GM12892 (cell line): ENCODE results near the gene FAM81A.

Source experiments
- POLR2A ChIP-seq: IDR thresholded peaks from 2 replicates; pipeline ENCODE4 v1.6.1; 2011; ENCODE audit warnings: low read depth, low read length, control low read depth
- POLR2AphosphoS5 ChIP-seq: IDR thresholded peaks from 2 replicates; pipeline ENCODE4 v1.6.1; 2011; ENCODE audit warnings: low read depth, low read length, control low read depth
- TAF1 ChIP-seq: IDR thresholded peaks from 2 replicates; pipeline ENCODE4 v1.6.1; 2011; ENCODE audit warnings: low read depth, mild to moderate bottlenecking, control low read depth, low read length, borderline replicate concordance

GRCh38 chr15:59523702-59524101 lies 85.7 kb downstream of the FAM81A start:
- no peak for TF ChIP-seq TAF1
- no peak for TF ChIP-seq POLR2AphosphoS5
- no peak for TF ChIP-seq POLR2A
